GM18519 (cell line): ENCODE data around the gene TRIM40.

Experiments used
- ATAC-seq: cut with Tn5 transposase; IDR thresholded peaks from one replicate; pipeline ENCODE4 v1.9.1; 2021; ENCODE audit warnings: mild to moderate bottlenecking, moderate library complexity; ENCODE audit not compliant: unreplicated experiment, low FRiP score

The TRIM40 gene

DNA sequence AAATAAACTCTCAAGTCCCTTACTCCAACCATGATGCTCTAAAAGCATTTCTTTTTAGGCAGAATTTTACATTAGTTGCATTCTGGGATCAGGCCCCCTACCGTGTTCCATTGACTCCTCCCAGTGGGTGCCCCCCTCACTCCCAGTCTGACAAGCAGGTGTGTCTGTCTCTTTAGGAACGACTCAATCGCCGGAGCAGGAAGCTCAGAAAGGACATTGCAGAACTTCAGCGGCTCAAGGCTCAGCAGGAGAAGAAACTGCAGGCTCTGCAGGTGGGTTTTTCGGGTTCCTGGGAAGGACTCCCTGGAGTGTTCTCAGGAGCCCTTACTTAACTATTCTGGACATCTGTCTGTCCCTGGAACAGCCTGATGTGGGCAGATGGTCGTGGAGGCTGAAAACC lies 9.9 kb downstream of the TRIM40 start:
- no peak for ATAC-seq

- no peak for ATAC-seq
Measured at GRCh38 chr6:30147096-30147495, 11.2 kb downstream of the TRIM40 start.

DNA sequence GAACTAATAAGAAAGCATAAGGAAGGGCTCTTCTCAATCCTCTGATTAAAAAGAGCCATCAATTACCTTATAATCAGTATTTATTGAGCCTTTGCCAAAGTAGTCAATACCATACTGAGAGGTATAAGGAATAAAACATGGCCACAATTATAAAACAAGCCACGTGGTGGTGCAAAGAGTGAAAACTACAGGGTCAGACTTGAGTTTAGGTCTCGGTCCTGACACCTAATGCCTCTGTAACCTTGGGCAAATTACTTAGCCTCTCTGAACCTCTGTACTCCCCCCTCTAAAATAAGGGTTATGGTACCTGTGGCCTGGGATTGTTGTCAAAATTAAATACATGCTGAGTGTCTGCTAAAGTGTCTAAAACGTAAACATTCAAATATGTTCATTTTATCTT lies 13.3 kb downstream of the TRIM40 start:
- no peak for ATAC-seq

DNA sequence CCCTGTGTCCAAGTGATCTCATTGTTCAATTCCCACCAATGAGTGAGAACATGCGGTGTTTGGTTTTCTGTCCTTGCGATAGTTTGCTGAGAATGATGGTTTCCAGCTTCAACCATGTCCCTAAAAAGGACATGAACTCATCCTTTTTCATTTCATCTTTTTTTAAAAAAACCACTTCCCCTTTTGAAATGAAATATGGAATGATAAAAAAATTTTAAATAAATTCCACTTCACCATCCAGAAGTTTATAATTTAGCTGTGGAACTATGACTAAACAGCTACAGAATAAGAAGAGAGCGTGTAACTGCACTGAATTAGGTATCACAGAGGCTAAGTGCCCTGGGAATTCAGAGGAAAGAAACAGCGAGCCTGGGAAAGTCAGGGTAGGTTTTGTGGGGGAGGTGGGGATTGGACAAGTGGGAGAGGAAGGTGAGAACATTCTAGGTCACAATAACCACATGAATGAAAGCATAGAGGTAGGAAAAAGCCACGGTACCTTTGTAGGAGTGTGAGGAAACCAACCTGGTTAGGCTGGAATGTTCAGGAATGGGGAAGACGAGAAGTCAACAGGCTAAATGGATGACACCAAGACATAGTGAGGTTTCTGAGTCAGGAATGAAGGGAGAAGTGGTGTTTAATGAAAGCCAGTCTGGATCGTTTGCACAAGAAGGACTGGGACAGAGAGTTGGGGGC lies 14.1 kb downstream of the TRIM40 start:
- ATAC-seq = no peak

GRCh38 chr6:30150671-30151395 lies 14.9 kb downstream of the TRIM40 start:
- no peak for ATAC-seq

DNA sequence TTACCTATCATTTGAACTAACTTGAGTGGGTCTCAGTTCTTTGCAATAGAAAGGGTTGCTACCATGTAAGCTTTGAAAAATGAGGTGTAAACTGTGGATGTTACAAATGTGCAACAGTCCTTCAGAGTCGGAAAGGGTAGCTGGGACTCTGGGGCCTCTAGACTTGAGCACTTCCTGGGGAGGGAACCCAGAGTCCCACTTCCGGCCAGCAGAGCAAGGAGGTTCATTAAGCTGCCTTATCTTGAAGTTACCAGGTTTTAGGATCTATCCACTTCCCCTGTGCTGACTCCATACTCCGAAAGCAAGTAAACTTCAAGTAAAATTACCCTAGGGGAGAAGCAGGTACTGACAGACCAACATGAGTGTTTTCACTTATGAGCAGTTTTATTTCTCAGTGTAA lies 15.6 kb downstream of the TRIM40 start:
- no peak for ATAC-seq

DNA sequence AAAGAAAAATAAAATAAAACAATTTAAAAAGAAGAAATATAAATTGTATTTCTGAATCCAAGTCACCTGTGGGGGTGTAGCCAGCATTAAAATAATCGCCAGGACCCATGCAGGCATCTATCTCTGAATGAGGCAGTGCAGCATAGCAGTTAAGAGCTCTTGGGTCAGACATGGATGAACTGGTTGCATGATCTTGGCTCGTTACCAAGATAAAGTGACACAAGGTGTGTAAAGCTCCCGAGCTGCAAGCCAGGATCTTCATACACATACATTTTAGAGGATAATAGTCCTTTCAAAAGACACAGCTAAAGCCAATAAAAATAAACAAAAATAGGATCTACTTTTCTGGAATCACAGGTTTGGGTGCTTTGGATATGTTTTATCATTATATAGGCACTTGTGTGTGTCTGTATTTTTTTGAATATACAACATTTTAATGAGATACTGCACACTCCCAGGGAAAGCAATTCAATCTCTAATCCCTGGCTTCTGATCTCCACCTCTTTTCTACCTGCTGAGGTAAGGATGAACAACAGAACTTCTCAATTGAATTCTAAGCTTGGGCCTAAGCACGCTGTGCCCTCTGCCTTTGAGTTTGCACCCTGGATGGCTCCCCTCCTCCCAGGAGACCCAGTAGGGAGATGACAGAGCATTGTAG lies 16.2 kb downstream of the TRIM40 start:
- ATAC-seq = no peak

GRCh38 chr6:30152910-30153610 lies 17.1 kb downstream of the TRIM40 start:
- no peak for ATAC-seq

DNA sequence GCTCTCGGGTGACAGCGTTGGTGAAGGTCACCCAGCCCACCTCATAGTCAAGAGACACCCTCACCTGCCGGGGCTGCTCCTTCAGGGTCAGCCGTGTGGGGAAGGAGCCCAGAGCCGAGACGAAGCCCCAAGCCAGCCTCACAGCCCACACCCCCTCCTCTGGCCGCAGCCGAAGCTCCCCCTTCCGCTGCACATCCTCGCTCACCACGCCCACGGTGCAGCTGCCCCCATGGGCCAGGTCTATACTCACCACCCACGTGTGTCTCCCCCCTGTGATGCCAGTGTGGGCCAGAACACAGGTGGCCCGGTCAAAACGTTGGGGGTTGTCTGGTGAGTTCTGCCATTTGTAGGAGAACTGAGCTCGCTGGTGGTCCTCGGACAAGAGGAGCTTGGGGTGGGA lies 18.1 kb downstream of the TRIM40 start:
- no peak for ATAC-seq

GRCh38 chr6:30154709-30155519 lies 19.0 kb downstream of the TRIM40 start:
- no peak for ATAC-seq

- ATAC-seq = no peak
Measured at GRCh38 chr6:30155520-30156261, 19.8 kb downstream of the TRIM40 start.

GRCh38 chr6:30156262-30156599 lies 20.3 kb downstream of the TRIM40 start:
- no peak for ATAC-seq

DNA sequence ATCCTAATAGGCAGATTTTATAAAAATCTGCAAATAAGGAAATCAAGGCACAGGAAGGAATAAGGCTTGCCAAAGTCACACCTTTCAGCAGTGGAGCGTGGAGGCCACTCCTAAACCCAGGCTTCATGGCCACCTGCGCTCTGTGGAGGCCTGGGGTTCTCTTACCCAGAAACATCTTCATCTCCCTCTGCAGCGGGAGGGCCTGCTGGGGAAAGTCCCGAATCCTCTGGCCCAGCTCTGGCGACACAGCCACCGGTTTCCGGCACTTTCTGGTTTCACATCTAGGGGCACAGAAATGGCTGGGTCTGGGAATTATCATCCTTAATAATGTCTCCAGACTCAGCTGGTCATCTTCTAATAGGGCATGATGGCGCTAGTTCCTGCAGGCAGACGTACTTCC lies 20.8 kb downstream of the TRIM40 start:
- no peak for ATAC-seq

- ATAC-seq = no peak
Measured at GRCh38 chr6:30157581-30157980, 21.6 kb downstream of the TRIM40 start.

DNA sequence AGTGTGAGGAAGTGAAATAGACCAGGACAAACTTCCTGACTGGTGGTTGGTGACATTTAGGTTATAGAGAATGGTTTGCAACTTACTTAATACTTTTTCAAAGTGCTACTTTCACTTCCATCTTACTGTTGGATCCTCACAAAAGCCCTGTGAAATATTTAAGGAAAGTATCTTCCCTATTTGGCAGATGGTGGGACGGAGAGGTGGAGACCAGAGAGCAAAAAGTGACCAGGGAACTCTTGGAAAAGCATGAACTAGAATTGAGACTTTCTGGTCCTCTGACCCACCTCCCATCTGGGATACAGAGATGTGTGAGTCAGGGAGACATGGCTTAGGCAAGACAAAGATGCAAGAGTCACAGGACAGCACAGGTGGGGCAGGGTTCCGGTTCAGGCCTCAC lies 22.1 kb downstream of the TRIM40 start:
- no peak for ATAC-seq

DNA sequence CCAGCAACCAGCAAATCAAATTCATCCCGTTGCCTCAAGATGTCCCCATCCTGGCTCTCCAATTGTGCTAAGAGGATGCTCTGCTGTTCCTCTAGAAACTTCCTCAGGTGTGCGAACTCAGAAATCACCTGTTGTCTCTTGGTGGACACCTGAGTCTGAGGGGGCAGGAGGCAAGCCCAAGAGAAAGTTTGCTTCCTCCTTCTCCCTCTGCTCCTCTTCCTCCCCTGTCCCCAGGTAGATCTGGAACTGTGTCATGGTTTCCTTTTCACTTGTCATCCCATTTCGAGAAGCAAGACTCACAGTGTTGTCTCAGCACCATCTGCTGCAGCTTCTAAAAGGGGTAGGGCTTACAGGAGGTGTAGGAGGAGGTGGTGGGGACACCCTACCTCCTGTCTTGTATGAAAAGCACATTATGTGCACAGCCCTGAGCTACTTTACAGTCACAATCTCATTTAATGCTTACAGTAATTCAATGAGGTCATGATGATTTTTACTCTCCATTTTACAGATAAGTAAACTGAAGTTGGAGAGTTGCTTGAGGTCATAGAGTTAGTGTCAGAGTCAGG lies 22.6 kb downstream of the TRIM40 start:
- no peak for ATAC-seq

- no peak for ATAC-seq
Measured at GRCh38 chr6:30160008-30160784, 24.3 kb downstream of the TRIM40 start.

GRCh38 chr6:30160785-30161531 lies 25.0 kb downstream of the TRIM40 start, which contains the start of gene TRIM10:
Gene TRIM10 (minus strand): TSS chr6:30161211. CDS start chr6:30160858, 353 bp downstream.
- ATAC-seq = no peak
